ENCODE measurements around the gene SCMH1.
"Not testable (repeated sequence)": the region's sequence is repeated elsewhere in the genome, so short reads cannot be mapped to it uniquely, and the experiment has no call there.

The SCMH1 gene

GRCh38 chr1:41122851-41123518 lies 119.1 kb downstream of the SCMH1 start:
- no peak overlapping the region for H3K23ac ChIP-seq (ENCODE audit: low read length)
- no peak overlapping the region for H2BK15ac ChIP-seq (replicated peaks; ENCODE audit: low read depth)
- H2BK120ac ChIP-seq (ENCODE audit: low read depth, low read length), result no peak overlapping the region
- H3K36me3 ChIP-seq (ENCODE audit: control insufficient read depth, insufficient read depth, low read length), result no peaks in the 10 kb centered on the region
- no peak overlapping the region for H3K27ac ChIP-seq (ENCODE audit: low read depth, low read length)
- peak; percentile 81 for DNase-seq
- no peak overlapping the region for H2AK5ac ChIP-seq (ENCODE audit: low read length)
- no CpG with 5 or more reads among the region's 8 CpGs for WGBS (ENCODE audit: extremely low coverage, insufficient coverage, low lambda C conversion rate)
- no peak overlapping the region for H3K4me3 ChIP-seq (ENCODE audit: low read length)
- no peaks in the 10 kb centered on the region for H3K79me1 ChIP-seq (ENCODE audit: low read length)
- no peak overlapping the region for H3K56ac ChIP-seq (ENCODE audit: low read length)
- H4K5ac ChIP-seq (ENCODE audit: low read length), result no peak overlapping the region
- no peak overlapping the region for H3K4ac ChIP-seq (ENCODE audit: low read depth, low read length)
- no peak overlapping the region for H3K4me2 ChIP-seq (ENCODE audit: low read length)
- no peak overlapping the region for H3K18ac ChIP-seq (ENCODE audit: low read length)
- no peaks in the 10 kb centered on the region for H3K27me3 ChIP-seq (ENCODE audit: insufficient read depth, low read length, poor library complexity)
- H4K8ac ChIP-seq (ENCODE audit: low read depth, low read length), result no peak overlapping the region
- H2BK5ac ChIP-seq (ENCODE audit: low read length), result no peak overlapping the region
- no peak overlapping the region for H3K9ac ChIP-seq (ENCODE audit: low read length)
- H3K4me1 ChIP-seq (ENCODE audit: control insufficient read depth, low read depth, low read length), result no peaks in the 10 kb centered on the region
- no peaks in the 10 kb centered on the region for H3K79me2 ChIP-seq (ENCODE audit: control insufficient read depth, insufficient read depth, low read length)

- no peak overlapping the region for H3K4ac ChIP-seq (ENCODE audit: low read depth, low read length)
- H3K56ac ChIP-seq (ENCODE audit: low read length), result no peak overlapping the region
- no peak overlapping the region for H4K8ac ChIP-seq (ENCODE audit: low read depth, low read length)
- no peak overlapping the region for H4K5ac ChIP-seq (ENCODE audit: low read length)
- H3K4me1 ChIP-seq (ENCODE audit: control insufficient read depth, low read depth, low read length), result no peaks in the 10 kb centered on the region
- H3K36me3 ChIP-seq (ENCODE audit: control insufficient read depth, insufficient read depth, low read length), result no peaks in the 10 kb centered on the region
- no peak overlapping the region for H3K18ac ChIP-seq (ENCODE audit: low read length)
- H3K9ac ChIP-seq (ENCODE audit: low read length), result no peak overlapping the region
- no peaks in the 10 kb centered on the region for H3K27me3 ChIP-seq (ENCODE audit: insufficient read depth, low read length, poor library complexity)
- no peak overlapping the region for H3K23ac ChIP-seq (ENCODE audit: low read length)
- H3K4me2 ChIP-seq (ENCODE audit: low read length), result no peak overlapping the region
- no peak overlapping the region for H3K4me3 ChIP-seq (ENCODE audit: low read length)
- H2AK5ac ChIP-seq (ENCODE audit: low read length), result no peak overlapping the region
- no peaks in the 10 kb centered on the region for H3K79me2 ChIP-seq (ENCODE audit: control insufficient read depth, insufficient read depth, low read length)
- H2BK120ac ChIP-seq (ENCODE audit: low read depth, low read length), result no peak overlapping the region
- H3K79me1 ChIP-seq (ENCODE audit: low read length), result no peaks in the 10 kb centered on the region
- H2BK5ac ChIP-seq (ENCODE audit: low read length), result no peak overlapping the region
- DNase-seq, result no peak
- no peak overlapping the region for H2BK15ac ChIP-seq (replicated peaks; ENCODE audit: low read depth)
- H3K27ac ChIP-seq (ENCODE audit: low read depth, low read length), result no peak overlapping the region
These were observed 120.0 kb downstream of the SCMH1 start for GRCh38 chr1:41122148-41122547.

- Histone ChIP-seq H4K8ac (ENCODE audit: low read depth, low read length) (no peak overlapping the region), H3K79me1 (ENCODE audit: low read length) (no peaks in the 10 kb centered on the region), H3K36me3 (ENCODE audit: control insufficient read depth, insufficient read depth, low read length) (no peaks in the 10 kb centered on the region), H2BK15ac (replicated peaks; ENCODE audit: low read depth) (no peak overlapping the region), H3K18ac (ENCODE audit: low read length) (no peak overlapping the region), H2AK5ac (ENCODE audit: low read length) (no peak overlapping the region), H3K27me3 (ENCODE audit: insufficient read depth, low read length, poor library complexity) (no peaks in the 10 kb centered on the region), H3K4me1 (ENCODE audit: control insufficient read depth, low read depth, low read length) (no peaks in the 10 kb centered on the region), H3K4me2 (ENCODE audit: low read length) (no peak overlapping the region), H3K27ac (ENCODE audit: low read depth, low read length) (no peak overlapping the region), H3K56ac (ENCODE audit: low read length) (no peak overlapping the region), H2BK120ac (ENCODE audit: low read depth, low read length) (no peak overlapping the region), H3K9ac (ENCODE audit: low read length) (no peak overlapping the region), H2BK5ac (ENCODE audit: low read length) (no peak overlapping the region), H3K79me2 (ENCODE audit: control insufficient read depth, insufficient read depth, low read length) (no peaks in the 10 kb centered on the region), H3K23ac (ENCODE audit: low read length) (no peak overlapping the region), H3K4ac (ENCODE audit: low read depth, low read length) (no peak overlapping the region), H4K5ac (ENCODE audit: low read length) (no peak overlapping the region), H3K4me3 (ENCODE audit: low read length) (no peak overlapping the region)
- peak; percentile 4 for DNase-seq
These were observed 123.5 kb downstream of the SCMH1 start for GRCh38 chr1:41118645-41119044.

- DNase-seq; H2AK5ac ChIP-seq (ENCODE audit: low read length); H3K79me2 ChIP-seq (ENCODE audit: control insufficient read depth, insufficient read depth, low read length); H3K79me1 ChIP-seq (ENCODE audit: low read length); H2BK120ac ChIP-seq (ENCODE audit: low read depth, low read length); H3K4me1 ChIP-seq (ENCODE audit: control insufficient read depth, low read depth, low read length); H3K23ac ChIP-seq (ENCODE audit: low read length); H3K4ac ChIP-seq (ENCODE audit: low read depth, low read length); H4K8ac ChIP-seq (ENCODE audit: low read depth, low read length); H3K4me2 ChIP-seq (ENCODE audit: low read length); H3K18ac ChIP-seq (ENCODE audit: low read length); H4K5ac ChIP-seq (ENCODE audit: low read length); H3K4me3 ChIP-seq (ENCODE audit: low read length); H3K27me3 ChIP-seq (ENCODE audit: insufficient read depth, low read length, poor library complexity); H3K27ac ChIP-seq (ENCODE audit: low read depth, low read length); H3K9ac ChIP-seq (ENCODE audit: low read length); H2BK15ac ChIP-seq (replicated peaks; ENCODE audit: low read depth); H2BK5ac ChIP-seq (ENCODE audit: low read length); H3K36me3 ChIP-seq (ENCODE audit: control insufficient read depth, insufficient read depth, low read length); H3K56ac ChIP-seq (ENCODE audit: low read length): not testable (repeated sequence)
- no CpG with 5 or more reads among the region's 15 CpGs for WGBS (ENCODE audit: extremely low coverage, insufficient coverage, low lambda C conversion rate)
These were observed 124.9 kb downstream of the SCMH1 start for GRCh38 chr1:41117241-41117640.

- Histone ChIP-seq H2BK15ac (replicated peaks; ENCODE audit: low read depth) (no peak overlapping the region), H3K36me3 (ENCODE audit: control insufficient read depth, insufficient read depth, low read length) (no peaks in the 10 kb centered on the region), H3K4ac (ENCODE audit: low read depth, low read length) (no peak overlapping the region), H3K4me1 (ENCODE audit: control insufficient read depth, low read depth, low read length) (no peaks in the 10 kb centered on the region), H3K56ac (ENCODE audit: low read length) (no peak overlapping the region), H3K27me3 (ENCODE audit: insufficient read depth, low read length, poor library complexity) (no peaks in the 10 kb centered on the region), H3K79me1 (ENCODE audit: low read length) (no peaks in the 10 kb centered on the region), H4K5ac (ENCODE audit: low read length) (no peak overlapping the region), H3K79me2 (ENCODE audit: control insufficient read depth, insufficient read depth, low read length) (no peaks in the 10 kb centered on the region), H3K27ac (ENCODE audit: low read depth, low read length) (no peak overlapping the region), H3K4me3 (ENCODE audit: low read length) (no peak overlapping the region), H3K4me2 (ENCODE audit: low read length) (no peak overlapping the region), H3K18ac (ENCODE audit: low read length) (no peak overlapping the region), H3K23ac (ENCODE audit: low read length) (no peak overlapping the region), H2BK120ac (ENCODE audit: low read depth, low read length) (no peak overlapping the region), H4K8ac (ENCODE audit: low read depth, low read length) (no peak overlapping the region), H2BK5ac (ENCODE audit: low read length) (no peak overlapping the region), H3K9ac (ENCODE audit: low read length) (no peak overlapping the region), H2AK5ac (ENCODE audit: low read length) (no peak overlapping the region)
- no CpG with 5 or more reads among the region's 1 CpG for WGBS (ENCODE audit: extremely low coverage, insufficient coverage, low lambda C conversion rate)
- DNase-seq, result no peak
These were observed 131.4 kb downstream of the SCMH1 start for GRCh38 chr1:41110736-41111135.

GRCh38 chr1:41110286-41110685 lies 131.8 kb downstream of the SCMH1 start:
- no CpG with 5 or more reads among the region's 1 CpG for WGBS (ENCODE audit: extremely low coverage, insufficient coverage, low lambda C conversion rate)
- Histone ChIP-seq H3K4me2 (ENCODE audit: low read length) (no peak overlapping the region), H3K18ac (ENCODE audit: low read length) (no peak overlapping the region), H3K27ac (ENCODE audit: low read depth, low read length) (no peak overlapping the region), H3K4me1 (ENCODE audit: control insufficient read depth, low read depth, low read length) (no peaks in the 10 kb centered on the region), H4K8ac (ENCODE audit: low read depth, low read length) (no peak overlapping the region), H3K79me2 (ENCODE audit: control insufficient read depth, insufficient read depth, low read length) (no peaks in the 10 kb centered on the region), H2BK120ac (ENCODE audit: low read depth, low read length) (no peak overlapping the region), H4K5ac (ENCODE audit: low read length) (no peak overlapping the region), H3K4ac (ENCODE audit: low read depth, low read length) (no peak overlapping the region), H3K56ac (ENCODE audit: low read length) (no peak overlapping the region), H2AK5ac (ENCODE audit: low read length) (no peak overlapping the region), H3K4me3 (ENCODE audit: low read length) (no peak overlapping the region), H3K23ac (ENCODE audit: low read length) (no peak overlapping the region), H3K36me3 (ENCODE audit: control insufficient read depth, insufficient read depth, low read length) (no peaks in the 10 kb centered on the region), H3K9ac (ENCODE audit: low read length) (no peak overlapping the region), H3K79me1 (ENCODE audit: low read length) (no peaks in the 10 kb centered on the region), H2BK5ac (ENCODE audit: low read length) (no peak overlapping the region), H3K27me3 (ENCODE audit: insufficient read depth, low read length, poor library complexity) (no peaks in the 10 kb centered on the region), H2BK15ac (replicated peaks; ENCODE audit: low read depth) (no peak overlapping the region)
- no peak for DNase-seq

Data from mesendoderm (in vitro differentiated cells).